Stimulated activated naive B cell treated with anti-CD40 and anti-IgM and Interleukin-4, amounts not matched to agents 10 μg/mL and 1 μg/mL and 100 μg/mL, for 72 hours (primary cell): ENCODE data around the gene HNRNPDL.
A peak's percentile ranks its signal among the peaks of the same experiment; 100 is the strongest.
"Not testable (repeated sequence)": the region's sequence is repeated elsewhere in the genome, so short reads cannot be mapped to it uniquely, and the experiment has no call there.

ENCODE experiments used
- ATAC-seq, 2 donors: fragments of 150-1000 bp; cut with Tn5 transposase; replicated peaks; 2 replicates each; pipeline ENCODE4 v1.10.0; 2021; ENCODE audit warnings: moderate library complexity in 1 of 2
- DNase-seq: peaks from one replicate; pipeline ENCODE4 v3.0.0; 2021
- H3K27ac Mint-ChIP-seq: one replicate; pipeline ENCODE4 v1.8.0; 2022; ENCODE audit warnings: mild to moderate bottlenecking, mixed read lengths
- H3K27me3 Mint-ChIP-seq, 2 donors: one replicate each; pipeline ENCODE4 v1.8.0; 2022; ENCODE audit warnings: mixed read lengths in 2 of 2
- H3K36me3 Mint-ChIP-seq, 2 donors: one replicate each; pipeline ENCODE4 v1.8.0; 2022; ENCODE audit warnings: mixed read lengths in 2 of 2, mild to moderate bottlenecking in 1 of 2
- H3K4me1 Mint-ChIP-seq, 2 donors: one replicate each; pipeline ENCODE4 v1.8.0; 2022; ENCODE audit warnings: mixed read lengths in 2 of 2, mild to moderate bottlenecking in 1 of 2
- H3K4me3 Mint-ChIP-seq, 2 donors: one replicate each; pipeline ENCODE4 v1.8.0; 2022; ENCODE audit warnings: mild to moderate bottlenecking in 2 of 2, mixed read lengths in 2 of 2, moderate library complexity in 1 of 2
- H3K9me3 Mint-ChIP-seq, 2 donors: one replicate each; pipeline ENCODE4 v1.8.0; 2022; ENCODE audit warnings: mixed read lengths in 2 of 2, mild to moderate bottlenecking in 1 of 2

Gene HNRNPDL

DNA sequence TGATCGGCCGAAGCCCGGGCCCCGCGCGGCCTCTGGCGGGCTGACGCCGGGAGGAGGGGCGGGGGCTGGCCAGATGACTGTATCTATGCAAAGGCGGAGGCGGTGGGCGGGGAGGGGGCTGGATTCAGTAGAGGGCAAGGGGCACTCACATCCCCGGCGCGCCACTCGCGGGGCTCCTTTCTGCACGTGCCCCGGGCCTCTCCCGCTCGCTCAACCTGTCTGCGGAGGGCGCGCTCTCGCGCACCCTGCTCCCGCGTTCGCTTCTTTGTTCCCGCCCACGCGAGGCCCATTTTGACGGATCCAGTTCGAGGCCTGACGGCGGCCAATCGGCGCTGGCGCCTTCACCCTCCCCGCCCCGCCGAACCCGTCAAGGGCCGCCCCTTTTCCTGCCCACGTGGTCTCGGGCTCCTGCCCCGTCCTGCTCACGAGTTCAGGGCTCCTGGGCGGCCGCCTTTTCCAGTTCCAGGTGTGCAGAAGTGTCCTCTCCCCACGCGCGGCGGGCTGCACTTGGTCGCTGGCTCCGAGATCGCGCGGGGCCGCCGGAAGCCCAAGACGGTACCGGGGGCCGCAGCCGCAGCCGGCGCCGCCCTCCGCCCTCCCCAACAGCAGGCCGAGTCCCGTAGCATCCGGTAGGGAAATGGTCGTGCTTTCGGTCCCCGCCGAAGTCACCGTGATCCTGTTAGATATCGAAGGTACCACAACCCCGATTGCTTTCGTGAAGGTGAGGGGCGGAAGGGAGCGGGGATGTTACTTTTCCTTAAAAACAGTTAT lies at the start of gene HNRNPDL, which contains the start of gene ENOPH1:
TSS of gene HNRNPDL (minus strand) at position 270 of the 771 bp plus-strand sequence. CDS start 772 bp downstream, outside the sequence.
TSS of gene ENOPH1 (plus strand) at position 398 of the 771 bp plus-strand sequence. CDS start at position 638, 240 bp downstream.
- peaks cover 41 to 59% of the 10 kb centered on the region in 2 donors for H3K36me3 Mint-ChIP-seq
- H3K4me3 Mint-ChIP-seq, result peak within 1 kb of the TSS; percentile 97 to 100
- DNase-seq (peak; percentile 97), ATAC-seq (peak; percentile 73 to 75)
- no peaks in the 10 kb centered on the region for H3K9me3 Mint-ChIP-seq
- H3K27me3 Mint-ChIP-seq, result peaks cover 0 to 4% of the 10 kb centered on the region in 2 donors
- peak within 1 kb of the TSS; percentile 100 for H3K27ac Mint-ChIP-seq
- H3K4me1 Mint-ChIP-seq, result peaks cover 28 to 52% of the 10 kb centered on the region in 2 donors

GRCh38 chr4:82479562-82479961 lies 49.3 kb upstream of the HNRNPDL start:
- DNase-seq, result no peak
- no peaks in the 10 kb centered on the region for H3K9me3 Mint-ChIP-seq
- H3K36me3 Mint-ChIP-seq, result peaks cover 19 to 60% of the 10 kb centered on the region in 2 donors
- ATAC-seq, result no peak
- H3K27me3 Mint-ChIP-seq, result no peaks in the 10 kb centered on the region
- H3K4me1 Mint-ChIP-seq, result no peaks in the 10 kb centered on the region
- no peak overlapping the region for H3K27ac Mint-ChIP-seq
- no peak overlapping the region for H3K4me3 Mint-ChIP-seq

DNA sequence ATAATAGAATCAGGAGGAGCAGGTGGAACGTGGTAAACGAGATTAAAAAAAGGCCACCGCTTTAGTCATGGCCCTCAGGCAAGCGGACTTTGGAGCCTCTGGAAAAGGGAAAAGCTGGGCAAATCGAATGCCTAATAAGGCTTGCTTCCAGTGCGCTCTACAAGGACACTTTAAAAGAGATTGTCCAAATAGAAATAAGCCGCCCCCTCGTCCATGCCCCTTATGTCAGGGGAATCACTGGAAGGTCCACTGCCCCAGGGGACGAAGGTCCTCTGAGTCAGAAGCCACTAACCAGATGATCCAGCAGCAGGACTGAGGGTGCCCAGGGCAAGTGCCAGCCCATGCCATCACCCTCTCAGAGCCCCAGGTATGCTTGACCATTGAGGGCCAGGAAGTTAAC lies 47.2 kb upstream of the HNRNPDL start:
- DNase-seq, H3K4me1 Mint-ChIP-seq, H3K27me3 Mint-ChIP-seq, H3K4me3 Mint-ChIP-seq, ATAC-seq, H3K9me3 Mint-ChIP-seq, H3K27ac Mint-ChIP-seq: not testable (repeated sequence)
- peaks cover 21 to 59% of the 10 kb centered on the region in 2 donors for H3K36me3 Mint-ChIP-seq

- not testable (repeated sequence) for H3K4me1 Mint-ChIP-seq, ATAC-seq, DNase-seq, H3K9me3 Mint-ChIP-seq, H3K27ac Mint-ChIP-seq, H3K27me3 Mint-ChIP-seq, H3K4me3 Mint-ChIP-seq
- peaks cover 16 to 48% of the 10 kb centered on the region in 2 donors for H3K36me3 Mint-ChIP-seq
Observed at GRCh38 chr4:82475931-82476330, 45.7 kb upstream of the HNRNPDL start.

GRCh38 chr4:82473621-82474164 lies 43.4 kb upstream of the HNRNPDL start:
- Mint-ChIP-seq H3K27me3 (no peaks in the 10 kb centered on the region), H3K9me3 (no peaks in the 10 kb centered on the region), H3K36me3 (peaks cover 7 to 36% of the 10 kb centered on the region in 2 donors), H3K4me3 (no peak overlapping the region), H3K4me1 (no peaks in the 10 kb centered on the region), H3K27ac (no peak overlapping the region)
- ATAC-seq, result no peak
- no peak for DNase-seq

DNA sequence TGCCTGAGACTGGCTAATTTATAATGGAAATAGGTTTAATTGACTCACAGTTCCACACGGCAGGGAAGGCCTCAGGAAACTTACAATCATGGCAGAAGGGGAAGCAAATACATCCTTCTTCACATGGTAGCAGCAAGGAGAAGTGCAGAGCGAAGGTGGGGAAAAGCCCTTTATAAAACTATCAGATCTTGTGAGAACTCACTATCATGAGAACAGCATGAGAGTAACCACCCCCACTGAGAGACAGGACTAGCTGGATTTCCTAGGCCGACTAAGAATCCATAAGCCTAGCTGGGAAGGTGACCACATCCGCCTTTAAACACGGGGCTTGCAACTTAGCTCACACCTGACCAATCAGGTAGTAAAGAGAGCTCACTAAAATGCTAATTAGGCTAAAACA lies 42.8 kb upstream of the HNRNPDL start:
- H3K9me3 Mint-ChIP-seq, H3K27me3 Mint-ChIP-seq, H3K4me1 Mint-ChIP-seq, H3K27ac Mint-ChIP-seq, DNase-seq, ATAC-seq, H3K4me3 Mint-ChIP-seq: not testable (repeated sequence)
- H3K36me3 Mint-ChIP-seq, result peaks cover 11 to 36% of the 10 kb centered on the region in 2 donors

DNA sequence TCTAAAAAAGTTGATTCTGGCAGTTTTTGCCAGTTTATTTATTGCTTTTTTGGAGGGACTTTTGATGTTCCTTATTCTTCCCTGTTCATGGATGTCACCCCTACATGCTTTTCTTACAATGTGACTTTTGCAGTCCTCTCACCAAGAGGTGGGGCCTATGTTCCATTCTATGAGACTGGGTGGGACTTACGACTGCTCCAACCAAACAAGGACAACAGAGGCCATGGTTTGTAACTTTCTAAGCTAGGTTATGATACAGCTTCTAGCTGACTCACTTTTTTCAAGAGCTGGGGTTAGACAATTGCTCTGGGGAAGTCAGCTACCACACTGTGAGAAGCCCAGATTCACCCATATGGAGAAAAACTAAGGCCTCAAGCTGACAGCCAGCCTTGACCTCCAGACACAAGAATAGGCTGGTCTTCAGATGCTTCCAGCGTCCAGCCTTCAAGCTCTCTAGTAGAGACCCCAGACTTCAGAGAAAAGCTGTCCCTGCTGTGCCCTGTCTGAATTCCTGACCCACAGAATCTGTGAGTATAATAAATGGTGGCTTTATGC lies 39.6 kb upstream of the HNRNPDL start:
- ATAC-seq (no peak), DNase-seq (no peak)
- Mint-ChIP-seq H3K27ac (no peak overlapping the region), H3K9me3 (no peaks in the 10 kb centered on the region), H3K27me3 (no peaks in the 10 kb centered on the region), H3K4me3 (no peak overlapping the region), H3K4me1 (peaks cover 6 to 9% of the 10 kb centered on the region in 2 donors), H3K36me3 (peaks cover 25 to 51% of the 10 kb centered on the region in 2 donors)

DNA sequence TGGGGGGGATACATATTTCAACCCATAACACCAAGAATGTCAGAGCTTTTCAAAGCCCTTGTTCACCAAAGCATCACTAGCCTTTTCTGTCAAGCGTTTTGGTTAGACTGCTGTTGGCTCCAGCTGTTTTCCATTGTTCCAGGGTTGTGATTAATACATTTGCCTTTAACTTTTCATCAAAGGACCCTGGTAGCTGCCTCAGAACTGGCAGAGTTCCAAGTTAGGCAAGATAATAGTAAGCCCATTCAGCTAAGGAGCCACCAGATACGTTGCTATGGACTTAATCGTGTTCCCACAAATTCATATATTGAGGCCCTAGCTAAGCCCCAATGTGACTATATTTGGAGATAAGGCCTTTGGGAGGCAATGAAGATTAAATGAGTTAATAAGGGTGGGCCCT lies 37.2 kb upstream of the HNRNPDL start:
- Mint-ChIP-seq H3K36me3 (peaks cover 27 to 50% of the 10 kb centered on the region in 2 donors), H3K4me1 (peaks cover 14 to 26% of the 10 kb centered on the region in 2 donors), H3K27me3 (no peaks in the 10 kb centered on the region), H3K27ac (no peak overlapping the region), H3K4me3 (no peak overlapping the region), H3K9me3 (no peaks in the 10 kb centered on the region)
- ATAC-seq (no peak), DNase-seq (no peak)

DNA sequence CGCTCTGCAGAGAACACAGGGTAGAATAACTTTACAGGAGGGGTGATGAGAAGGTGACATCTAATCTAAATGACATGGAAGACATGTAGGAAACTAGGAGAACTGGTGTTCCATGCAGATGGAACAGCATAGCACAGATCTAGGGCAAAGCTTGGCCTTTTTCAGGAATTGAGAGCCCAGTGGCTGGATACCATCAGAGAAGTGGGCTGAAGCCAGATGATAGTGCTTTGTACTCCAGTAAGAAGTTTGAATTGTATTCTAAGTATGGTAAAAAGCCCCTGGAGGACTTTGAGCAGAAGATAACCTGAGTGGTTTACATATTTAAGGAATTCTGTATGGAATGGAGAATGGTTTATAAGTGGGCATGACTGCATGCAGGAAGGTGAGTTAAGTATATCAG lies 33.0 kb upstream of the HNRNPDL start:
- ATAC-seq, result no peak
- no peaks in the 10 kb centered on the region for H3K27me3 Mint-ChIP-seq
- H3K27ac Mint-ChIP-seq, result peak overlapping the region; percentile 15
- no peak for DNase-seq
- H3K4me1 Mint-ChIP-seq, result peaks cover 24 to 41% of the 10 kb centered on the region in 2 donors
- no peaks in the 10 kb centered on the region for H3K9me3 Mint-ChIP-seq
- peaks cover 36 to 57% of the 10 kb centered on the region in 2 donors for H3K36me3 Mint-ChIP-seq
- H3K4me3 Mint-ChIP-seq, result no peak overlapping the region

GRCh38 chr4:82462415-82462831 lies 32.2 kb upstream of the HNRNPDL start:
- Mint-ChIP-seq H3K9me3 (no peaks in the 10 kb centered on the region), H3K4me3 (no peak overlapping the region), H3K4me1 (peaks cover 27 to 47% of the 10 kb centered on the region in 2 donors), H3K27ac (no peak overlapping the region), H3K36me3 (peaks cover 32 to 59% of the 10 kb centered on the region in 2 donors), H3K27me3 (no peaks in the 10 kb centered on the region)
- DNase-seq (peak; percentile 68), ATAC-seq (peak; percentile 81 to 91)

- Mint-ChIP-seq H3K27ac (no peak overlapping the region), H3K4me3 (no peak overlapping the region), H3K36me3 (peaks cover 34 to 59% of the 10 kb centered on the region in 2 donors), H3K9me3 (no peaks in the 10 kb centered on the region), H3K27me3 (no peaks in the 10 kb centered on the region), H3K4me1 (peaks cover 27 to 47% of the 10 kb centered on the region in 2 donors)
- DNase-seq (no peak), ATAC-seq (no peak)
Observed at GRCh38 chr4:82461710-82462109, 31.4 kb upstream of the HNRNPDL start.

DNA sequence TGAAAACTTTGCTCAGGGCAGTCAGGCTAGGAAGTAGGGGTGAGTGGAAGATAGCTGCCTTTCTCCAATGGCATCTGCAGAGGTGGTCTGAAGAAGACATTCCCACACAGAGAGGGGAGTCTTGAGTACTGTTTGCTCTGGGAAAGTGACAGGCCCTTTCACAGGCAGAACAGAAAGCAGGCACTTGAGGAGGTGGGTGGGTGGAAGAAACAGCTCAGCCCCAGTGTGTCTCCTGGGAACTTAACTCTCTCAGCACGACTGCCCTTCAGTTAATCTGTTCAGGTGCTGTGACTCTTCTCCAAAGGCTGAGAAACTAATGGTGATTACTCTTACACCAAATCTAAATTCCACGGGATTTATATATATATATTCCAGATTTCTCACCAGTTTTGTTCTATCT lies 28.5 kb upstream of the HNRNPDL start:
- no peak overlapping the region for H3K27ac Mint-ChIP-seq
- peak; percentile 89 to 92 for ATAC-seq
- peaks cover 30 to 47% of the 10 kb centered on the region in 2 donors for H3K36me3 Mint-ChIP-seq
- peaks cover 15 to 26% of the 10 kb centered on the region in 2 donors for H3K4me1 Mint-ChIP-seq
- H3K9me3 Mint-ChIP-seq, result no peaks in the 10 kb centered on the region
- H3K4me3 Mint-ChIP-seq, result no peak overlapping the region
- no peaks in the 10 kb centered on the region for H3K27me3 Mint-ChIP-seq
- DNase-seq, result no peak

DNA sequence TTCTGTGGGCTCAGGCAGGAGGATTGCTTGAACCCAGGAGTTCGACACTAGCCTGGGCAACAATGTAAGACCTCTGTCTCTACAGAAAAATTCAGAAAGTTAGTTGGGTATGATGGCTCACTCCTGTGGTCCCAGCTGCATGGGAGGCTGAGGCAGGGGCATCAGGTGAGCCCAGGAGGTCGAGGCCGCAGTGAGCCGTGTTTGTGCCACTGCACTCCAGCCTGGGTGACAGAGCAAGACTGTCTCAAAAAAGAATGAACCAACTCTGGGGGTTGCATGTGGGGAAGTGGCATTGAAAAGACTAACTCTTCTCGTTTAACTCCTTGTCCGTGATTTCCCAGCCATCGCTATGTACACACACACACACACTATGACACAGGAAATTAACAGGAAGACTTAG lies 27.0 kb upstream of the HNRNPDL start:
- Mint-ChIP-seq H3K27me3 (no peaks in the 10 kb centered on the region), H3K4me3 (no peak overlapping the region), H3K27ac (no peak overlapping the region), H3K9me3 (no peaks in the 10 kb centered on the region), H3K4me1 (peaks cover 13 to 19% of the 10 kb centered on the region in 2 donors), H3K36me3 (peaks cover 22 to 50% of the 10 kb centered on the region in 2 donors)
- DNase-seq, result no peak
- no peak for ATAC-seq

DNA sequence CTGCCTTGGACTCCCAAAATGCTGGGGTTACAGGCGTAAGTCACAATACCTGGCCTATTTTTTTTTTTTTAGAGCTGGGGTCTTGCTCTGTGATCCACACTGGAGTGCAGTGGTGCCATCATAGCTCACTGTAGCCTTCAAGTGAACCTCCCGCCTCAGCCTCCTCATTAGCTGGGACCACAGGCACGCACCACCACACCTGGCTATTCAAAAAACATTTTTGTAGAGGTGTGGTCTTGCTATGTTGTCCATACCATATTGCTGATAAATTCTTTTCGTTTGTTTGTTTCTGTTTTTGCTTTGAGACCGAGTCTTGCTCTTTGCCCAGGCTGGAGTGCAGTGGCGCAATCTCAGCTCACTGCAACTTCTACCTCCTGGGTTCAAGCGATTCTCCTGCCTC lies 21.8 kb upstream of the HNRNPDL start:
- H3K4me3 Mint-ChIP-seq, result no peak overlapping the region
- no peaks in the 10 kb centered on the region for H3K9me3 Mint-ChIP-seq
- H3K27me3 Mint-ChIP-seq, result no peaks in the 10 kb centered on the region
- H3K36me3 Mint-ChIP-seq, result peaks cover 34 to 53% of the 10 kb centered on the region in 2 donors
- ATAC-seq (no peak), DNase-seq (no peak)
- no peak overlapping the region for H3K27ac Mint-ChIP-seq
- H3K4me1 Mint-ChIP-seq, result peaks cover 3 to 8% of the 10 kb centered on the region in 2 donors
